GM23338 (cell line): ENCODE data around the gene FOXD2. TPM values are rescaled to one million over a fixed set of nuclear protein-coding genes. Genes with fewer than 3 reads are reported as not detected.
A peak's percentile ranks its signal among the peaks of the same experiment; 100 is the strongest.

Experiments
- ATAC-seq: fragments of 200-7000 bp; cut with Tn5 transposase; 3 replicates; pipeline ENCODE4 v1.9.1; 2020
- DNase-seq: peaks from one replicate; pipeline ENCODE4 v3.0.0-alpha.2; 2015; ENCODE audit warnings: low spot score
- H2AFZ ChIP-seq: fragments of 200-600 bp; sonication (generic); 2 replicates; pipeline ENCODE4 v1.8.0; 2016; ENCODE audit warnings: antibody characterized with exemption, mild to moderate bottlenecking, moderate library complexity
- H3F3A ChIP-seq: fragments of 200-600 bp; sonication (generic); replicated peaks from 2 replicates; pipeline ENCODE4 v1.8.0; 2017; ENCODE audit warnings: antibody characterized with exemption, mixed run types, low read depth
- H3K27ac ChIP-seq: fragments of 200-600 bp; sonication (generic); 2 replicates; pipeline ENCODE4 v1.6.1; 2016; ENCODE audit warnings: low read depth
- H3K27me3 ChIP-seq: fragments of 200-600 bp; sonication (generic); 2 replicates; pipeline ENCODE4 v1.8.0; 2016; ENCODE audit warnings: mild to moderate bottlenecking, mixed run types, moderate library complexity; ENCODE audit not compliant: insufficient read depth
- H3K36me3 ChIP-seq: fragments of 200-600 bp; sonication (generic); 2 replicates; pipeline ENCODE4 v1.8.0; 2016; ENCODE audit warnings: mild to moderate bottlenecking; ENCODE audit not compliant: insufficient read depth
- H3K4me1 ChIP-seq: fragments of 200-600 bp; sonication (generic); 2 replicates; pipeline ENCODE4 v1.8.0; 2016; ENCODE audit warnings: mild to moderate bottlenecking, moderate library complexity; ENCODE audit not compliant: insufficient read depth
- H3K4me2 ChIP-seq: fragments of 200-600 bp; sonication (generic); 2 replicates; pipeline ENCODE4 v1.7.1; 2017; ENCODE audit warnings: mixed run types
- H3K4me3 ChIP-seq: fragments of 200-600 bp; sonication (generic); 2 replicates; pipeline ENCODE4 v1.6.1; 2016; ENCODE audit warnings: mixed run types
- H3K79me2 ChIP-seq: fragments of 200-600 bp; sonication (generic); replicated peaks from 2 replicates; pipeline ENCODE4 v1.8.0; 2017; ENCODE audit warnings: mild to moderate bottlenecking; ENCODE audit not compliant: insufficient read depth
- H3K9me2 ChIP-seq: fragments of 200-600 bp; sonication (generic); 2 replicates; pipeline ENCODE4 v1.8.0; 2017; ENCODE audit not compliant: insufficient read depth
- H4K20me1 ChIP-seq: fragments of 200-600 bp; sonication (generic); replicated peaks from 2 replicates; pipeline ENCODE4 v1.8.0; 2017; ENCODE audit warnings: mild to moderate bottlenecking; ENCODE audit not compliant: insufficient read depth
- H3K27ac Mint-ChIP-seq: 2 replicates; pipeline ENCODE4 v1.8.0; 2020; ENCODE audit warnings: inconsistent platforms, mild to moderate bottlenecking, moderate library complexity, mixed read lengths
- H3K27me3 Mint-ChIP-seq: 3 replicates; pipeline ENCODE4 v1.8.0; 2022; ENCODE audit warnings: low read depth, mild to moderate bottlenecking, moderate library complexity, mixed read lengths, inconsistent platforms; ENCODE audit not compliant: insufficient read depth, poor library complexity
- H3K36me3 Mint-ChIP-seq: 3 replicates; pipeline ENCODE4 v1.8.0; 2021; ENCODE audit warnings: low read depth, mild to moderate bottlenecking, inconsistent platforms, moderate library complexity, mixed read lengths
- H3K4me1 Mint-ChIP-seq: 3 replicates; pipeline ENCODE4 v1.8.0; 2020; ENCODE audit warnings: mild to moderate bottlenecking, inconsistent platforms, mixed read lengths
- H3K4me3 Mint-ChIP-seq: 3 replicates; pipeline ENCODE4 v1.8.0; 2021; ENCODE audit warnings: moderate library complexity, mild to moderate bottlenecking, inconsistent platforms, mixed read lengths
- H3K9me3 Mint-ChIP-seq: 3 replicates; pipeline ENCODE4 v1.8.0; 2020; ENCODE audit warnings: moderate library complexity, mild to moderate bottlenecking, inconsistent platforms, mixed read lengths
- CREB1 ChIP-seq: fragments of 250-450 bp; sonication (Bioruptor Pico); IDR thresholded peaks from 2 replicates; pipeline ENCODE4 v1.5.0; 2020; ENCODE audit warnings: low read depth, mild to moderate bottlenecking, moderate library complexity
- EZH2 ChIP-seq: fragments of 200-600 bp; sonication (generic); IDR thresholded peaks from one replicate; pipeline ENCODE4 v1.8.0; 2017; ENCODE audit warnings: antibody characterized with exemption, mild to moderate bottlenecking, low read depth; ENCODE audit not compliant: unreplicated experiment
- EZH2phosphoT487 ChIP-seq: fragments of 200-600 bp; sonication (generic); IDR thresholded peaks from one replicate; pipeline ENCODE4 v1.8.1; 2018; ENCODE audit warnings: antibody characterized with exemption; ENCODE audit not compliant: unreplicated experiment
- JUNB ChIP-seq: IDR thresholded peaks from one replicate; pipeline ENCODE4 v1.6.1; 2016; ENCODE audit warnings: antibody characterized with exemption; ENCODE audit not compliant: unreplicated experiment
- NANOG ChIP-seq: IDR thresholded peaks from 2 replicates; pipeline ENCODE4 v1.6.1; 2016; ENCODE audit warnings: antibody characterized with exemption, borderline replicate concordance
- POLR2AphosphoS5 ChIP-seq: IDR thresholded peaks from 2 replicates; pipeline ENCODE4 v1.6.1; 2016; ENCODE audit warnings: antibody characterized with exemption, low read depth
- STAT1 ChIP-seq: IDR thresholded peaks from one replicate; pipeline ENCODE4 v1.6.1; 2016; ENCODE audit warnings: antibody characterized with exemption; ENCODE audit not compliant: unreplicated experiment
- ZNF114 ChIP-seq: fragments of 250-450 bp; sonication (Bioruptor Pico); IDR thresholded peaks from 2 replicates; pipeline ENCODE4 v1.5.0; 2020; ENCODE audit warnings: mild to moderate bottlenecking, moderate library complexity
- ZNF331 ChIP-seq: fragments of 250-450 bp; sonication (Bioruptor Pico); IDR thresholded peaks from 2 replicates; pipeline ENCODE4 v1.5.0; 2020; ENCODE audit warnings: low read depth, mild to moderate bottlenecking, moderate library complexity
- polyA plus RNA-seq: library from polyadenylated mRNA; unstranded; fragments of >200 nt; fragmentation: Nextera tagmentation; extraction: Ambion mirVana; gene quantifications from 2 replicates; pipeline ENCODE4 v1.2.1, GENCODE V29; 2016
- total RNA-seq: library from RNA; depleted of rRNA; stranded (reverse); fragments of >200 nt; shearing (Covaris generic); gene quantifications from 2 replicates; pipeline ENCODE4 v1.2.3, GENCODE V29; 2014
- TF ChIP-seq, protein P1 (sequence below), 2 experiments: fragments of 200-600 bp in 1 of 2; sonication (generic) in 1 of 2; conservative IDR thresholded peaks; 2 replicates each; pipeline versions ENCODE4 v1.5.1 to v1.6.1; 2016 to 2017; ENCODE audit warnings: antibody characterized with exemption in 2 of 2, low read depth in 2 of 2, mild to moderate bottlenecking in 2 of 2, moderate library complexity in 1 of 2

Gene FOXD2
- total and polyA plus RNA-seq, 2 experiments from 2014 or later, result 0.28 TPM; not detected in 1

DNA sequence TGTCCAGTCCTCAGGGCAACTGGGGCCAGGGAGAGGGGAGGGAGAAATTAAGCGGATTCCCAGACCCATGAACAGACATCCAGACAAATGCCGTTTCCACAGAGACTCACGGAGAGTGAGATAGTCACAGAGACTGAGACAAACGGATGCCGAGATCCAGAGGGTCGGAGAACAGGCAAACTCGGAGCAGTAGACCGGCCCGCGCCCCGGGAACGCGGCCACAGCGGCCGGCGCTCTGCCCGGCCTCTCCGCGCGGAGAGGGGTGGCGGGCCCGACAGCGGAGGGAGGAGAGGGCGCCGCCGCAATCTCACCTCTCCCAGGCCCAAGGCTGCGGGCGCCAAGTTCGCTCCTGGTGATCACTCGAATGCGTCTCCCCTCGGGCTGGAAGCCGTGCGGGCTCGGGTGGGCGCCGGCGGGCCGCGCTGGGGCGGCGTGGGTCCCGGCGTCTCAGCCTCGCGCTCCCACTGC lies 831 bp upstream of the FOXD2 start (continued):
- TF ChIP-seq JUNB (no peak), CREB1 (no peak), NANOG (no peak), EZH2phosphoT487 (peak; percentile 88), ZNF331 (no peak), ZNF114 (CRISPR knock-in tag) (no peak), POLR2AphosphoS5 (no peak), STAT1 (no peak)
- TF ChIP-seq, protein P1, sequence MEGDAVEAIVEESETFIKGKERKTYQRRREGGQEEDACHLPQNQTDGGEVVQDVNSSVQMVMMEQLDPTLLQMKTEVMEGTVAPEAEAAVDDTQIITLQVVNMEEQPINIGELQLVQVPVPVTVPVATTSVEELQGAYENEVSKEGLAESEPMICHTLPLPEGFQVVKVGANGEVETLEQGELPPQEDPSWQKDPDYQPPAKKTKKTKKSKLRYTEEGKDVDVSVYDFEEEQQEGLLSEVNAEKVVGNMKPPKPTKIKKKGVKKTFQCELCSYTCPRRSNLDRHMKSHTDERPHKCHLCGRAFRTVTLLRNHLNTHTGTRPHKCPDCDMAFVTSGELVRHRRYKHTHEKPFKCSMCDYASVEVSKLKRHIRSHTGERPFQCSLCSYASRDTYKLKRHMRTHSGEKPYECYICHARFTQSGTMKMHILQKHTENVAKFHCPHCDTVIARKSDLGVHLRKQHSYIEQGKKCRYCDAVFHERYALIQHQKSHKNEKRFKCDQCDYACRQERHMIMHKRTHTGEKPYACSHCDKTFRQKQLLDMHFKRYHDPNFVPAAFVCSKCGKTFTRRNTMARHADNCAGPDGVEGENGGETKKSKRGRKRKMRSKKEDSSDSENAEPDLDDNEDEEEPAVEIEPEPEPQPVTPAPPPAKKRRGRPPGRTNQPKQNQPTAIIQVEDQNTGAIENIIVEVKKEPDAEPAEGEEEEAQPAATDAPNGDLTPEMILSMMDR (conservative IDR thresholded peaks at IDR 0.05; ENCODE audit: low read depth in 2 of 2), result no peak

DNA sequence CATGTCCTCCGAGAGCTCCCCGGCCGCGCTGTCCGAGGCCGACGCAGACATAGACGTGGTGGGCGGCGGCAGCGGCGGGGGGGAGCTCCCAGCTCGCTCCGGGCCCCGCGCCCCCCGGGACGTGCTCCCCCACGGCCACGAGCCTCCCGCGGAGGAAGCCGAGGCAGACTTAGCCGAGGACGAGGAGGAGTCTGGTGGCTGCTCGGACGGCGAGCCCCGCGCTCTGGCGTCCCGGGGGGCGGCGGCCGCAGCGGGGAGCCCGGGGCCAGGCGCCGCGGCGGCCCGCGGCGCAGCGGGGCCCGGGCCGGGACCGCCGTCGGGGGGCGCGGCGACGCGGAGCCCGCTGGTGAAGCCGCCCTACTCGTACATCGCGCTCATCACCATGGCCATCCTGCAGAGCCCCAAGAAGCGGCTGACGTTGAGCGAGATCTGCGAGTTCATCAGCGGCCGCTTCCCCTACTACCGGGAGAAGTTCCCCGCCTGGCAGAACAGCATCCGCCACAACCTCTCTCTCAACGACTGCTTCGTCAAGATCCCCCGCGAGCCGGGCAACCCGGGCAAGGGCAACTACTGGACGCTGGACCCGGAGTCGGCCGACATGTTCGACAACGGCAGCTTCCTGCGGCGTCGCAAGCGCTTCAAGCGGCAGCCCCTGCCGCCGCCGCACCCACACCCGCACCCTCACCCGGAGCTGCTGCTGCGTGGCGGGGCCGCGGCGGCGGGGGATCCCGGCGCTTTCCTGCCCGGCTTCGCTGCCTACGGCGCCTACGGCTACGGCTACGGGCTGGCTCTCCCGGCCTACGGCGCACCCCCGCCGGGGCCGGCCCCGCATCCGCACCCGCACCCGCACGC lies 547 bp downstream of the FOXD2 start:
- Histone ChIP-seq H3K36me3 (no peaks in the 10 kb centered on the region), H3K9me2 (no peaks in the 10 kb centered on the region), H3F3A (peaks cover 6% of the 10 kb centered on the region), H3K4me3 (peak overlapping the region; percentile 63; the same call in 1 of the 2 replicates), H3K79me2 (no peaks in the 10 kb centered on the region), H3K27me3 (peaks cover 98% of the 10 kb centered on the region), H3K4me1 (peaks cover 34% of the 10 kb centered on the region; the same call in 1 of the 2 replicates), H4K20me1 (peaks cover 22% of the 10 kb centered on the region; the same call in 1 of the 2 replicates), H3K27ac (no peak overlapping the region), H3K4me2 (peak overlapping the region; percentile 67; the same call in 1 of the 2 replicates), H2AFZ (no peak overlapping the region)
- no peaks in the 10 kb centered on the region for H3K9me3 Mint-ChIP-seq
- TF ChIP-seq EZH2phosphoT487 (peak; percentile 96), EZH2 (peak; percentile 99), POLR2AphosphoS5 (no peak), CREB1 (no peak), STAT1 (no peak)
- TF ChIP-seq, protein P1 (conservative IDR thresholded peaks at IDR 0.05; ENCODE audit: low read depth in 2 of 2), result no peak
- no peaks in the 10 kb centered on the region for H3K36me3 Mint-ChIP-seq
- no peak for ATAC-seq
- peaks cover 24% of the 10 kb centered on the region for H3K4me1 Mint-ChIP-seq
- peak overlapping the region; percentile 58 for H3K4me3 Mint-ChIP-seq
- peaks cover 42% of the 10 kb centered on the region for H3K27me3 Mint-ChIP-seq
- no peak overlapping the region for H3K27ac Mint-ChIP-seq
- DNase-seq, result peak; percentile 41
